Hepatocyte (in vitro differentiated cells): ENCODE results near the gene RALGDS.

Source experiments
- EZH2phosphoT487 ChIP-seq: fragments of 200-600 bp; sonication (generic); IDR thresholded peaks from one replicate; pipeline ENCODE4 v1.6.1; 2018; ENCODE audit warnings: antibody characterized with exemption, mild to moderate bottlenecking, low read depth, moderate library complexity; ENCODE audit not compliant: unreplicated experiment, severe bottlenecking
- TF ChIP-seq, protein P1 (sequence below): fragments of 200-600 bp; sonication (generic); IDR thresholded peaks from 2 replicates; pipeline ENCODE4 v1.5.1; 2016; ENCODE audit warnings: antibody characterized with exemption, mild to moderate bottlenecking; ENCODE audit not compliant: poor library complexity

DNA sequence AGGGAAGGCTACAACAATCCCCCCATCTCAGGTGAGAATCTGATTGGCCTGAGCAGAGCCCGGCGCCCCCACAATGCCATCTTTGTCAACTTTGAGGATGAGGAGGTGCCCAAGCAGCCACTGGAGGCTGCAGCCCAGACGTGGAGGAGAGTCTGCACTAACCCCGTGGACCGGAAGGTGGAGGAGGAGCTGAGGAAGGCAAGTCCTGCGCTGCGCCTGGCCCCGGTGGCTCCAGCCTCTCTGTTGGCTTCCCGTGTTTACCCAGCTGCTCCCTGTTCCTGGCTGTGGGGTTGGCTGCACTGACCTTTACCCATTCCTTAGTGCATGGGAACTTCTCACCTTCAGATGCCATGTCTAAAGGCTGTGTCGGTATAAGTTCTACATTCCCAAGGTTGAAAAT lies 70.3 kb downstream of the RALGDS start:
- TF ChIP-seq, protein P1, sequence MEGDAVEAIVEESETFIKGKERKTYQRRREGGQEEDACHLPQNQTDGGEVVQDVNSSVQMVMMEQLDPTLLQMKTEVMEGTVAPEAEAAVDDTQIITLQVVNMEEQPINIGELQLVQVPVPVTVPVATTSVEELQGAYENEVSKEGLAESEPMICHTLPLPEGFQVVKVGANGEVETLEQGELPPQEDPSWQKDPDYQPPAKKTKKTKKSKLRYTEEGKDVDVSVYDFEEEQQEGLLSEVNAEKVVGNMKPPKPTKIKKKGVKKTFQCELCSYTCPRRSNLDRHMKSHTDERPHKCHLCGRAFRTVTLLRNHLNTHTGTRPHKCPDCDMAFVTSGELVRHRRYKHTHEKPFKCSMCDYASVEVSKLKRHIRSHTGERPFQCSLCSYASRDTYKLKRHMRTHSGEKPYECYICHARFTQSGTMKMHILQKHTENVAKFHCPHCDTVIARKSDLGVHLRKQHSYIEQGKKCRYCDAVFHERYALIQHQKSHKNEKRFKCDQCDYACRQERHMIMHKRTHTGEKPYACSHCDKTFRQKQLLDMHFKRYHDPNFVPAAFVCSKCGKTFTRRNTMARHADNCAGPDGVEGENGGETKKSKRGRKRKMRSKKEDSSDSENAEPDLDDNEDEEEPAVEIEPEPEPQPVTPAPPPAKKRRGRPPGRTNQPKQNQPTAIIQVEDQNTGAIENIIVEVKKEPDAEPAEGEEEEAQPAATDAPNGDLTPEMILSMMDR: no peak
- TF ChIP-seq EZH2phosphoT487: no peak
